ENCODE results near the gene PSMB10.

DNA sequence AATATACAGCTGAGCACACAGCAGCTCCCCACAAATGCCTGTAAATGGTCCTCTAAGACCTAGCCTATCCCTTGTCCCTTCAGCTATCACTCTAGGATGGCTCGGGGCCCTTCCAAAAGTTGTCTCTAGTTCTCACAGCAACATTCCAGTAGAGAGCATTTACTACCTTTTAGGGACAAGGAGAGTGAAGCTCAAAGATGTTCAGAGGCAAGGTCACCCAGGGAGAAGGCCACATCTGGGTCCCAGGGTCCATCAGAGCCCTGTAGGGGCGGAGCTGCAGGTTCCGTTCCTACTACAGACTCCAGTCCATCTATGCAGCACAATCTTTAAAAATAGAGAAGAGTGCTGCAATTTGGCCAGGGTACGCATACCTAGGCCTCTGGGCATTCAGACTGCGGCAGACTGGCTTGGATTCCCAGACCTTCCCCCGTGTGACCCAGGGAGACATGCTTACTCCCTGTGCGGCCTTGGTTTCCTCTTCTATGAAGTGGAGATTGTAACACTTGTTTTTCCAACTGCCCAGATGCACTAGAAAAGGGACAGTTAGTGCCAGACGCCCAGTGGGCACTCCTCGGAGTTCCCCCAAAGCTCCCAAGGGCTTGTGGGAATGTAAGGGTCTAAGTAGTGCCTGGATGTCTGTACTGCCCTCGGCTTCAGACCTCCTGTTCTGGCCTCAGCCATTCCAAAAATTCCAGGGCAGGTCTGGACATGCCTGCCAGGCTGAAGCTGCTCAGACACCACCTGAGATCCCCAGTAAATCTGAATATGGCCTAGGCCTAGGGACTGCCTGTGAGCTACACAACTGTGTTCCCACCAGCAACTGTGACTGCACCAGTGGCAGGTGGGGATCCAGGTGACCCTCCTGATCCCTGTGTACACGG lies 29.3 kb upstream of the PSMB10 start:
- TF ChIP-seq SUZ12 (IDR thresholded peaks at IDR 0.05) (no peak), SP1 (IDR thresholded peaks at IDR 0.05) (no peak), LEF1 (IDR thresholded peaks at IDR 0.05; ENCODE audit: borderline replicate concordance) (no peak), BHLHE40 (IDR thresholded peaks at IDR 0.05; ENCODE audit: borderline replicate concordance) (no peak), FOXA1 (IDR thresholded peaks at IDR 0.05) (no peak), ARNT (IDR thresholded peaks at IDR 0.05) (no peak), ZNF384 (IDR thresholded peaks at IDR 0.05) (no peak), NFRKB (IDR thresholded peaks at IDR 0.05) (no peak), HDGF (IDR thresholded peaks at IDR 0.05; ENCODE audit: borderline replicate concordance) (no peak)
